Right hindlimb (tissue), 1 donor: ENCODE measurements around the gene TRAF3.

Source experiments
- DNase-seq: peaks from one replicate; pipeline ENCODE4 v3.0.0-alpha.2; 2018

The TRAF3 gene

DNA sequence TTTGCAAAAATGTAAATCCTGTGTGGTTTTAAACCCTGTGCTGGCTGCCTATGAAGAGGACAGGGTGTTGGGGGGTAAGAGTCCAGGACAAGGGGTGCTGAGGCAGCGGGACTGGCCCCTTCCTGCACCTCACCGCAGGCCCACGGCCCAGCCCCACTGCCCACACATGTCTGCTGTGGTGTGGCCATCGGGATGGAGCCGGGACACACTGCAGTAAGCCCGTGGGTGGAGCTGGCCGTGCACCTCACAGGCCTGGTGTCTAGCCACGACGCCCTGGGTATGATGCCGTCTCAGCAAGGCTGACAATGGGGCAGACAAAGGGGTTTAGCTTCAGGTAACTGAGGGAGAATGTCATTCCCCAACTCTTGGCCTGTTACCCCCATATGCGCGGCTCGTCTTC lies 164.8 kb downstream of the TRAF3 start:
- no peak for DNase-seq

DNA sequence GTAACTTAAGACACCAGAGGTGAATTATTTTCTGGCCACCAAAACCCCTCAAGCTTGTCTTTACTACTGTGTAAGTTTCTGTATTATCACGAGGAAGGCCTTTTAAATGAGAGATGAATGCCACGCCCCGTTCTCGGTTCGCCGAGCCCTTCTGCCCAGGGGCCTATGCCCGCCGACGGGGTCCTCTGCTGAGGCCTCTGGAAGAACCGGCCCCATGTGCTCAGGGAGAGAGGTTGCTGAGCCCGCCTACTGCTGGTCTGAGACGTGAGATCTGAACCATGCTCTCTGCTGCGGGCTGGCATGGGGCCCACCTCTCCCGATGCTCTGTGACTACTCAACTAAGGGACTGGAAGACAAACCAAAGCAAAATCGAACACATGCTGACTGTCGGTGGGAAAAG lies 166.2 kb downstream of the TRAF3 start:
- DNase-seq, result no peak

DNA sequence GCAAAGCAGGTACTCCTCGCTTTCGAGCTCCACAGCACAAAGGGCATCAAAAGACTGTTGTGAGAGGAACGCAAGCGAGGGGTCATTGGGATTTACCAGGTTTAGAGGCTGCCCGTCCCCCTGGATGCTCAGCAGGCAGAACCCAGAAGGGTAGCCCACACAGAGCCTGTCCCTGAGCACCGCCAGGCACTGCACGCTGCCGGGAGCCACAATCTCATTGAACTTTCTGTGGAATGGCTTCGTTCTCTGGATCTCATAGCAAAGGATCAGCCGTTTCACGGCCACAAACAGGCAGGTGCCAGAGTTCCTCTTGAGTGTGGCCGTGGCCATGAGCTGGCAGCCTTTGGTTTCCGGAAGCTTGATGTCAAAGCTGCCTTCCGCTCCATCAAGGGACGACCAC lies 166.7 kb downstream of the TRAF3 start:
- DNase-seq, result no peak

DNA sequence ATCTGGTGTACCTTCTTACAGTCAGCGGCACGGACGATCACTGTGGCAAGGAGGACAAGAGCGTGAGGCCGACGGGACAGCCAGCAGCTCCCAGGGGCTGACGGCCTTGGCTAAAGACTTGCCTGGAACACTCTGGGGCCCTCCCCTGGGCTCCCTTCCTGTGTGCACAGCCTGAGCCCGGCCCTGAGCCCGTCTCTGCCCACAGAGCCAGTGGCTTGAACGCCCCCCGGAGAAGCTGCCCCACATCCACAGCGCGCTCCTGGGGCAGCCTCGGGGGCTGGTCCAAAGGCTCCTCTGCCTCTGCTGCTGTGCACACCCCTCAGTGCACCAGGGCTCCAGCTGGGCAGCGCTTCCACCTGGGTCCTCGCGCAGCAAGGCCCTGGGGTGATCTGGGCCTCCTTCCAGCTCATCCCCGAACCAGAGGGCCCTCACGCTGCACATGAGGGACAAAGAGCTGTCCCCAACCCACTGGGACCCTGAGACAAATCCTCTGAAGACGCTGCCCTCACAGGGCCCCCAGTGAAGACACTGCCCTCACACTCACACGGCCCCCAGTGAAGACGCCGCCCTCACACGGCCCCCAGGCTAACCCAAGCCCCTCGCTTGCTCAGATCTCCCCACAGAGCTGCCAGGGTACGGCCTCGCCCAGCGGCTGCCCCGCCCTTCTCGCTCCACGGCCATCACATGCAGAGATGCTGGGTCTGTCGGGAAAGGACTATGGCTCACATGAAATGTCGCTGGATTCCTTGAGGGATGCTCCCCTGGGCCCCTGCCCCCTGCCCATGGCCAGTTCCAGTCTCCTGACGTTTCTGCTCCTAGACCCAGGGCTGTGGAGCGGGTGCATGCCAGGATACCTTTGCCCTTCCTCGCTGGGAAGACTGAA lies 167.4 kb downstream of the TRAF3 start:
- DNase-seq, result no peak

DNA sequence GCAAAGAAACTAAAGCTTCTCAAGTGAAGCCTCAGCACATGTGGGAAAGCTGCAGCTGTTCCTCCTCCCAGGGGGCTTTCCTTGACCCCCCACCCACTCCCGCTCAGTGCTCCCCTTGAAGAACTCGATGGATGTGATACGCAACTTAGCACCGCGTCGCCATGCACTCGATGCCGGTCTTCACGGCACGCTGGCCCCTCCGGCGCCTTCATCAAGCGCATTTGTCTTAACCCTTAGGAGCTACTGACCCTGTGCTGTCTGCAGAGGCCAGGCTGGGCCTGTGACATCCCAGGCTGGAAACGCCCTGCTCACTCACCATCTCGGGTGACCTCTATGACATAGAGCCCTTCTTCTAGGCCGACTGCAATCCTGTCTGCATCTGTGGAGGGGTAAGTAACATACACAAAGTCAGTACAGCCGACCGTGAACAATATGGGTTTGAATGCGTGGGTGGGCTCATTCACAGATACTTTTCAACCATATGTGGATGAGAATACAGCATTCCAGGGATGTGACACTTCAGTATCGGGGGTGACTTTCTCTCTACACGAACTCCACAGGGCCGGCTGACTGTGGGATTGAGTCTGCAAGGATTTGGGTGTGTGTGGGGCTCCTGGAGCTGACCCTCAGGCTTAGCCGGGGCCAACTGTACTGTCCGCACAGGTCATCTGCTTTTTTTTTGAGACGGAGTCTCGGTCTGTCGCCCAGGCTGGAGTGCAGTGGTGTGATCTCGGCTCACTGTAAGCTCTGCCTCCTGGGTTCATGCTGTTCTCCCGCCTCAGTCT lies 168.3 kb downstream of the TRAF3 start:
- no peak for DNase-seq

DNA sequence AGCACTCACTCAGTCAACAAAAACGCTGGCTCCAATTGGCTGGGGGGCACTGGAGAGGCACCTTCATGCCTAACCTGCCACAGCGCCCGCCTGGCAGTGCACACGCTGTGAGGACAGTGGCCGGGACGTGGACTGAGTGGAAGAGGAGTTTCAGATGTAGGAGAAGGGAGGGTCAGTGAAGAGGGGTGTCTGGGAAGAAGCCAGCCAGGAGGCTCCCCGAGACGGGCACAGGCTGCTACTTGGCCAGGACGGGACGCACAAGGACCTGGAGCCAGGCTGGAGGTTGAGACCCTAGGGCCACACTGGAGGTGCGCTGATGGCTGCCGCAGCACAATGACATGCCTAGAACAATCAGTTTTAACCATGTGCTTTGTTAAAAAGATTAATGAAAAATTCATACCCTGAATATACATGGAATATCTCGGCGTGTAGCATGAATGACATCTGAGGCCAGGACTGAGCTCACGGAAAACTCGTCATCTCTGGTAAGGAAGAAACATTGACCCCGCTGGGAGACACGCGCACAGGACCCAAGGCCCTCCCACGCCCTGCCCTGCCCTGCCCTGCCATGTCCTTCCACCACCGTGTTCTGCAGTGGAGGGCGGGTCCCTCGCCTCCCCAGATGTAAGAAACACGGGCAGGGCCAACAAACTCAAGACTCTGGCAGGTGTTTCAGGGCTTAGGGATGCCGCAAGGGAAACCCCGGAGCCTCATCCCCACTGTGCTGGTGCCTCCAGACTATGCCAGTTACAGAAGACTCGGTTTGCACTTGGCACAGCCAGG lies 170.3 kb downstream of the TRAF3 start:
- no peak for DNase-seq

DNA sequence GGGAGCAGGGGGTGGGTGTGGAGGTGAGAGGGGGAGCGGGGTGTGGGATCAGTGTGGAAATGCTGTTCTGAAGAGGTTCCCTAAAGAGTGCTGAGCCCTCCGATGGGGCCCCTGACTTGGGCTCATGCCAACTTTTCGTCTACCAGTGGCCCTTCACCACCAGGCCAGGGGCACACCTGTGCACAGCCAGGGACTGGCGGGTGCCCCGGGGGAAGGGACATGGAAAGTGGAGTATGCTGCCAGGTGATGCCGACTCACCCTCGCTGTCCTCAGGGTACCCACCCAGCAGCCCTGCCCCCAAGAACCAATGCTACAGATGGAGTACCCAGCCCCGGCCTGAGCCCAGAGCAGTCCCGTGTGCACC lies 171.4 kb downstream of the TRAF3 start:
- DNase-seq, result no peak

DNA sequence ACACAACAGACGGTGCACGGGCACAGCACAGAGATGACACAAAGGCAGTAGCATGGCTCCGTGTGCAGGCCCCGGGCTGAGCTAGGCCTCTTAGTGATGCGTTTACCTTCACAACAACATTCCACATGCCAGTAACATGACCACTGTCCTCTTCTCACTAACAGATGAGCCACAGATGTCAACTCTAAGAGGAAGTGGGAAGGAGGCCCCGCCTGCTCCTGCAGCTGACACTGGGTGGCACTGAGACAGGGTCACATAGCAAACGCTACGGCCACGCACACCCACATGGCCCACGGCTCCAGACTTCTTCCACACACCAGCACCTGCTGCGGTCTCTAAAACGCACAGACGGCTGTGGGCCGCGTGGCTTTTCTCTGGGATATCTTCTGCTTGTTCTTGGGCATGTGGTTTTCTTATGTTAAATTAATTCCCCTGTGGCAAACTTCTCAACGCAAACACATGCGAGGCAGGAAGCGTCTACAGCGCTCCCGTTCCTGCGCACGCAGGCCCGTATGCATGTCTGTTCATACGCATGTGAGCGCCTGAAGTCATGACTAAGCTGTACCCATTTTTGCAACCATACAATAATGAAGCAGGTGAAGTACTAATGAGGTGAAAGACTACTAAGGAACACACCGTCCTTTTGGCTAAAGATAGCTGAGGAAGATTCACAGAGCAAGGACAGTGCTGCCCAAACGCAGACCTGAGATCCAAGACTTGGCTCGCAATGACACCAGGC lies 172.0 kb downstream of the TRAF3 start:
- peak; percentile 49 for DNase-seq

DNA sequence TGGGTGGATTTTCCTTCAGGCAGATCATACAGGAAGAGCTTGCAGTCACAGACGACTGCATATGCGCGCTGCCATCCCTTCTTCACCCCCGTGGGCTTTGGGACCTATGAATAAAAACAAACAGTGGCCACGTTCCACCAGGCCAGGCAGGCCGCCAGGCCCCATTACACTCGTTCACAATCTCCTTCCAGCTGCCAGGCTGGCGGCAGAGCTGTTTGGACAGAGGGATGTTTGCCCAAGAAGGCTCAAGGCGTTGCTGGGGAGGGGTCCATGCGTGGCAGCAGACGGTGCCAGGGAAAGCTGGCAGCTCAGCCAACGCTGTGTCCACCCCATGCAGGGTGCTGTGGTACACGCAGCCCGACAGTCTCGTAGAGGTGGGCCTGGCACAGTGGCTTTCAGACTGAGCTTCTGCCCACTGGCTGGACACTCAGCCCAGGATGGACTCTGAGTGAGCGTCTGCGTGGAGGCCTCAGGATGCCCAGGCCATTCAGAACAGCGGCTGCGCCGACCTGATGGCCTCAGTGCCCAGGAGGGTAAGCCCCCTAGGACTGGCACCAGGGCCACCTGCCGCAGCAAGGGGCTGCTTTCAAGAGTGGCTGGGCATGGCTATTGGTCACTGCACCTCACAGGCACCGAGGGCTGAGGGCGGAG lies 172.7 kb downstream of the TRAF3 start:
- DNase-seq, result peak; percentile 43

DNA sequence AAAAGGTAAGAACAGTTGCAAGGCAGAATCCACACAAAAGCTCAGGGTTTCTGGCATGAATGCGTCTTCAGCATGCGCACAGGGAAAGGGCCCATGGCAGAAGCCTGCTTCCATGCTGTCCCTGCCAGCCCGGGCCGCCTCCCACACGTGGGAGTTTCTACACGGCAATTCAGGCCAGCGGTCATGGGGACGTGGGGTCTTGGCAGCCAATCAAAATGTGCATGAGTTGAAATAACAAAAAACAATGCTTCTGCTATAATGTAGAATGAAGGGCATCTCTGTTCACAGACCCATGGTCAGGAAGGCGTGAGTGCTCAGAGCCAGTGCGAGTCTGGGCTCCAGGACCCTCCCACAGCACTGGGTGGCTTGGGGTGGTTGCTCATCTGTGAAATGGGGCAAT lies 173.8 kb downstream of the TRAF3 start:
- DNase-seq, result no peak

DNA sequence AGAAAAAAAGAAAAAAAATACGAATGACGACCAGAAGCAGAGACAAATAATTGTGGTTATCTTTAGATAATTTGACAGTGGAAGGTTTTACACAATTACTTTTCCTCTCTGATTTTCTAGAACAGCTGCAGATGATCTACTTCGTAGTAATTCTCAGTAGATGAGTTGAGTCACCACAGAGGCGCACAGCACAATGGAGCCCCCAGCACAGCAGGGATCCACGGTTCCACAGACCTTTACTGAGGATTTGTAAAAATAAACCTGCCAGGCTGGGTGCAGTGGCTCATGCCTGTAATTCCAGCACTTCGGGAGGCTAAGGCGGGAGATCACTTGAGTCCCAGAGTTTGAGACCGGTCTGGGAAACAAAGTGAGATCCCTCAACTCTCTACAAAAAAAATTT lies 174.6 kb downstream of the TRAF3 start:
- no peak for DNase-seq

DNA sequence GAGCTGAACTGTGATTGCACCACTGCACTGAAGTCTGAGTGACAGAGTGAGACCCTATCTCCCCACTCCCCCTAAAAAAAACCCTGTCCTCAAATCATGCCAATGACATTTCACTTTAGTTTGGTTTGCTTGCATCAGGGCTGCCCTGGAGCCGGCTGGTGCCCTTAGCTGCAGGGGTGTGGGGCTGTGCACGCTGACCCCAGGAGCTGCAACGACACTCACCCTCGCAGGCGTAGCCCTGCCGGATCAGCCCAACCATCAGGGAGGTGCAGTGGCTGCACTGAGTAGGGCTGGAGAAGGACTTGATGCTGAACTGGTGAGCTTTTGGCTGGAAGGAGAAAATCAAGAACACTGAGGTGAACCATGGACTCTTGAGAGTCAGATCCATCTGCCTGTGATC lies 175.0 kb downstream of the TRAF3 start:
- no peak for DNase-seq

DNA sequence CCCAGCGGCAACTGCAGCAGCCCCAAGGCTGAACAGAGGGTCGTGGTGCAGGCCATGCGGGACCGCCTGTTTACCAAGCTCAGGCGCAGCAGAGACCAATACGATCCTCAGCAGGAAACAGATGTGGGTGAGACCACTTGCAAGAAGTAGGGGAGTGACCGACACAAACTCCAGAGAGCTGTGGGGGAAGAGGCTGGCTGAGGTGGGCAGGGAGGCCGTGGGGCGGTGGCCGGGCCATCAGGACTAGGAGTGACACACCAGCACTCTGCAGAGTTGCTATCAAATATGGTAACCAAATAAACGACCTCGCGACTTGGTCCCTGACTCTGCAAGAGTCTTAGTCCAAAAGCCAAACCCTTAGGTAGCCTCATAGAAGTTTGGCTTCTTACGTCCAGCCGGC lies 175.9 kb downstream of the TRAF3 start:
- DNase-seq, result no peak

DNA sequence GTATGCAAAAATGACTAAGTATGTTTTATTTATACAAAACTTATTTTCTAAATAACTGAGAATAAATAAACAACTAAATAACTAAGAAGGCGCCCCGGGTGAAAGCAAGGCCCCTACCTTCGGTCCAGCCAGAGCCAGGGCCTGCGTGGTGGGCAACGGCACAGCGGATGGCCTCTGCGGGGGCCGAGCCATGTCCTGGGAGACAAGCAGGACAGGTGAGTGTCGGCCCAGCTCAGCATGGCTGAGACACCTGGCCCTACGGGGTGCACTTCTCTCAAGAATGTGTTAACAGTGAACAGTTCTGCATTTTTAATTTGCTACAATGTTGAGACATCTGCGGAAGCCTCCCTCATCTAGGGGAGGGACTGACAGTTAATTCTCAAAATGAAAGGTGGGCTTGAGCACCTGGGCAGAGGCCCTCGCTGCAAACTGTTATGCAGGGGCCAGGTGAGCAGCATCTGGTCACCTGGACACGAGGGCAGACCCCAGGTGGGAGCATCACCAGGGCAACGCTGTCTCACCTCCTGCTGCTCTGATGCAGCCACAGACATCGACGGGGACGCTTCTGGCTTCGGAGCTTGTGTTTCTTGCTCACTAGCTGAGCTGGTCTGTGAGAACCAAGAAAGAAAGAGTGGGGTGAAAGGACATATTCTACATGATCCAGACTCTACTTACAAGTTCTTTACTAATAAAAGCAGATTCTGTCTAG lies 177.0 kb downstream of the TRAF3 start:
- DNase-seq, result no peak

DNA sequence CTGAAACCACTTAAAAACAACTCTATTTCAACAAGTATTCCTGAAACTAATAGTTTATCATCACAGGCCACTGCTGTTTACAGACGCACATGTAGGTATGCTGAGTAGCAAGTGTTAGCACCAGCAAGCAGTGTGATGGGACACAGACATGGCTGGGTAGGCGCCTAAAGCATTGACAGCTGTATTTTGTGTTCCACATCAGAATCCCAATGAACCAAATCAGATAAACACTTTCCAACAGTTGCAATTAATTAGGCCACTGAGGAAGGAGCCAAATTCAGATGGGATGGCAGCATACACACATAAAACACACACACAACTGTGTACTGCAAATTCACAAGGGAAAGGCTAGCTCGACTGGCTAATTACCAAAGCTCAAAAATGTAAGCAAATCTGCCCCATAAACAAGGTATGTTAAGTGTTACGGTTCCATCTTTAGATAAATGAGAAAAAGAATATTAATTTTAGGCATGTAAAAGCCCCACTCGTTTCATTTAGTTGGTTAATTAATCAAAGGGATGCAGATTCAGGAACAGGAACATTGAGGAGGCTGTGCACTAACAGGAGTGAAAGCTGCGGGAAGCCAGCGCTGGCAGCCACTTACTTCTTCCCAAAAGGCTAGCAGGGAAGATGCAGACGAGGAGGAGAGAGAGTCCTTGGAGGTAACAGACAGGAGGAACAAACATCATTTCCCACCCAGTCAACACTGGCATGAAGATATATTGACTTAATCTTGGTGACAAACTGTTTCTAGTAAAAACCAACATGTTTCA lies 178.6 kb downstream of the TRAF3 start:
- no peak for DNase-seq

DNA sequence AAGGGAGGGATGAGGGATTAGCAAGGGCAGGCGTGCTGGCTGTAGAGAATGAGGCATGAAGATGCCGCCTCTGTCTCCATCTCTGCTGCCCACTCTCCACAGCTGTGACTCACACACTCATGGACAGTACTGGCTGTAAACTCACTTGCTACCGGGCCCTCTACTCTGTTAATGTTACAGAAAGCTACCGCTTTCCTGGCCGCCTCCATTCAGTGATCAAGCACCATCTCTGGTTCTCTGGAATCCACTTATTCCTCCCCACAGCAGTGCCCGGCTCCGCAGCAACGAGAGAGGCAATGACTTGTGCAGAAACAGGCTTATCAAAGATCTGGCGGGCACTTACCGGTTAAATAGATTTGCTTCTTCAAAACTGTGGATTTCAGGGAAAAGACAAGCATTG lies 180.0 kb downstream of the TRAF3 start:
- DNase-seq, result no peak

DNA sequence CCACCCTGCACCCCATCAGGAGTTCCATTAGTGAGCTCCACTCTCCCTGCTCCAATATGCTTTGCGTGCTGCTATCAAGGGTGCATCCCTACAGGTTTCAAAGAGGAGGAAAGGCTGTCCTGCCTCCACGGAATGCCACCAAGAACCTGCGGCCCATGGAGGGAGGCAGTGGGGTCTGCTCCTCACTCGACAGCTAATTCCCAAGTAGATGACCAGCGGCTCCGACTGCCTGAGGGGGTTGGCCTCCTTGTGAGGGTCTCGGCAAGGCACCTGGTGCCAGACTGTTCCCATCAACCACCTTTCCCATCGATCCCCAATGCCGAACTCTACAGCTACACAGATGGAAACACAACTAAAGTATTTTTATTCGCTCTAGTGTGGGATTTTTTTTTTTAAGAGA lies 181.2 kb downstream of the TRAF3 start:
- no peak for DNase-seq
